Stimulated activated CD4-positive, alpha-beta T cell treated with anti-CD3 and anti-CD28 coated beads, Interleukin-1b, Interleukin-23, amount 100 ng/mL, for 24 hours (primary cell): ENCODE data around the gene SEPTIN5.

ENCODE experiments used
- DNase-seq, 4 experiments: peaks; one replicate each; pipeline ENCODE4 v3.0.0-alpha.2; 2020; ENCODE audit warnings: low read depth in 4 of 4, low spot score in 1 of 4

Gene SEPTIN5

GRCh38 chr22:19705181-19705934, 8.9 kb upstream of the SEPTIN5 start:
- DNase-seq: no peak

DNA sequence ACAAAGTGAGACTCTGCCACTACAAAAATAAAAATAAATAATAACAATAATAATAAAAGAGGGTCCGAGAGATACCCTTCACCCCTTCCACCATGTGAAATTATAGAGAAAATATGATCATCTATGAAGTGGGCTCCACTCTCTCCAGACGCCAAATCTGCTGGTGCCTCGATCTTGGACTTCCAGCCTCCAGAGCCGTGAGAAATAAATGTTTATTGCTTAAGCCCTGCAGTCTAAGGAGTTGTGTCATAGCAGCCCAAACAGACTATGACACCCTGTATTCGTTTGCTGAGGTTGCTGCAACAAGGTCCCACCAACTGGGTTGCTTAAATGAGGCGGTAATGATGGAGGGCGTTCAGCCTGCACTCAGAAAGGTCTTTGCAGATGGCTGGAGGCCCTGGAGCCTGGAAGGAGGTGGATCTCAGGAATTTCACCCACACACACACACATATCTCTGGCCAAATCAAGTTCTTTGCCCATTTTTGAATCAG, 7.6 kb upstream of the SEPTIN5 start:
- DNase-seq: no peak

- no peak for DNase-seq
Observed at GRCh38 chr22:19707347-19708290, 6.7 kb upstream of the SEPTIN5 start.

- DNase-seq: no peak
Observed at GRCh38 chr22:19708321-19709011, 5.8 kb upstream of the SEPTIN5 start.

DNA sequence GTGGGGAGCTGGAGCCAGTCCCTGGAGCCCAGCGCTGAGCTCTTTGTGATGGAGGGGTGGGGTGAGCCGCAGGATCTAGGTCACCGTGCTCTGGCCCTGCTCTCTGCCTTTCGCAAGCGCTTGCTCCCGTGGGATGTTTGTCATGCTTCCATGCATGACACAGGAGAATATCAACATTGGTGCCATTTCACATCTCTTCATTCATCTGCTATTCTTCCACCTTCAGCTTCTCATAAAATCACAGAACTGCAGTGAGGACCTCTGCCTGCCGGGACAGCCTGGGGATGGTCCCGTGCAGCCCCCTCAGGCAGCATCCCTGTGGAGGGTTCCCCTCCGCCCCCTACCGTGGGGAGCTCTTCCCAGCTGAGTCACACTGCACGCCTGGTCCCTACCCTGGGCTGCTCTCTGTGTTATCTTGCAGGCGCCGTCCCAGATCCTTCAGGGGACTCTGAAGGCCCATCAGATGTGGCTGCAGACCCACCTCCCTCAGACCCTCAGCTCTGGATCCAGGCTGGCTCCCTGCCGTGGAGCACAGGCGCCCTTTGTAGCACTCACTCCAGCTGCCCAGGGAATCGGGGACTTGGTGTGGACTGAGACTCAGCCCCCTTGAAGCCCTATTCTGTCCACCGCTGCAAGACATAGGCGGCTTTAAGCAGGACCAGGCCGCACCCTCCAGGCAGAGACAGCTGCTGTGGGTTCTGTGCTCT, 5.1 kb upstream of the SEPTIN5 start:
- no peak for DNase-seq

DNA sequence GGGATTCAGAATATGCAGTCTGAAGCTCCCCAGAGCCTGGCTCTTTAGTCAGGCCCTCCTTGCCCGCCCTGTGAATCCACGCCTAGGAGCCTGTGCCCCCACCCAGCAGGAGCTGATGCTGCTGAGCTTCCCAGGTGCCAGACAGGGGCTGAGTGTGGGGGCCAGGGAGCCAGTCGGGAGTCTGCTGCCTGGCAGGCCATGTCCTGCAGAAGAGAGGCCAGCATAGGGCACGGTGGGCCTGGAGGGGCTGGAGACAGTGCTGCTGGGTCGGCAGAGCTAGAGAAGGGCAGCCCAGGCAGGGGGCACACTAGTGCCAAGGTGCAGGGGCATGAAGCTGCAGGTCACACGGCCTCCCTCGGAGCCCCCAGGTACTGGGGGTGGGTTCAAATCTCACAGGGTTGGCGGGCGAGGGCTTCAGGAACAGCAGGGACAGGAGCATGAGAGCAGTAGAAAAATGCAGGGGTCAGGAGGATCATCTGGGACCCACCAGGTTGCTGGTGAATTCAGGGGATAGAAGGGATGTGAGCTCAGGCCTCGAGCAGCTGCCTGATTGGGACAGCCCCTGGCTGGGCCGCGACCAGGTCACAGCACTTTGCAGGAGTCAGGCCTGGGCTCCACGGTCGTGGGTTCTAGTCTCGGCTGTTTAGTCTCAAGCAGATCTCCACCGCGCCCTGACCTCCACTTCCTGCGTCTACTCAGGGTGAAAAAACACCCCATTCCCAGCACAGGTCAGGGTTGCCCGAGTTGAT, 4.1 kb upstream of the SEPTIN5 start:
- no peak for DNase-seq

- DNase-seq: no peak
Observed at GRCh38 chr22:19710769-19711106, 3.6 kb upstream of the SEPTIN5 start.

DNA sequence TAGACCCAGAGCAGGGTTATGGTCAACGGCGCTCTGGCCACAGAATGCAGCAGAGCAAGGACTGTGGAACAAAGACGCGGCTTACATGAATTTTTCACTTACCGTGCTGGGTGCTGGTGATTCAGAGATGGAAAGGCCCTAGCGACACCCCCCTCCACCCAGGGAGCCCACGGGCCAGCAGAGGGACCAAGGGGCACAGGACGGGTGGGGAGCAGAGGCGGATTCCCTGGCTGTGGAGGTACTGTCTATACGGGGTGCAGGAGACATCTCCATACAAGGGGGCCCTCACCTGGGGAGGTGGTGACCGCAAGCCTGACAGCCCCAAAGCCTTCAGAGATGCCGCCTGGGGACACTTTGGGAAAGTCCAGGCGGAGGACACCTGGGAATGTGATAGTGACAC, 1.1 kb upstream of the SEPTIN5 start:
- no peak for DNase-seq

DNA sequence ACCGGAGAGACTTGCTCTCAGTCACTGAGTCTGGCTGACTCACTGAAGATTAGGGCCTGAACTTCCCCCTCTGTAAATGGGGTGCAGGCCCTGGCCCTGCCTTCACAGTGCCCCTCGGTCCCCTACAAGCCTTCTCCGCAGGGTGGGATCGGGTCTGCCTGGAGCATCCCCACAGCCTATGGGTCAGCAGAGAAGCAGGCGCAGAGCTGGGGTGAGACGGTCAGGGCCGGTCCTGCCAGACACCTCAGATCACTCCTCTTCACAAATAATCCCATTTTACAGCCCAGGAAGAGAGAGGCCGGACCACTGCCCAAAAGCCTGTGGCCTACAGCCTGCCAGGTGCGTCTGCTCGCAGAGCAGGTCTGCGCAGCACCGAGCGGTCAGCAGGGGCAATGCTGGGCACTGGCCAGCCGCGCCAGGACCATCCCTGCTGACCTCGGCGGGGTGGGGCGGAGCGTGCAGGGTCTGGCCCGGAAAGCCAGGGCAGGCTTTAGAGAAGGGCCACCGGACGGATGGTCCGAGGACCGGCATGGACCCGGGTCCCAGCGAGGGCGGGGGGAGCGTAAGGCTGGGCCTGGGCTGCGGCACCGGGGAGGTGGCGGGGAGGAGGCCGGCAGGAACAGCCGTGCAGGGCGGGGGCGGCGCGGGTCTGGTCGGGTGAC, 522 bp upstream of the SEPTIN5 start:
- no peak for DNase-seq

GRCh38 chr22:19715188-19715930, 1.1 kb downstream of the SEPTIN5 start:
- no peak for DNase-seq

GRCh38 chr22:19716041-19716828, 1.9 kb downstream of the SEPTIN5 start:
- DNase-seq: no peak

- no peak for DNase-seq
Observed at GRCh38 chr22:19716829-19717105, 2.5 kb downstream of the SEPTIN5 start.

GRCh38 chr22:19717181-19717580, 2.9 kb downstream of the SEPTIN5 start:
- no peak for DNase-seq

DNA sequence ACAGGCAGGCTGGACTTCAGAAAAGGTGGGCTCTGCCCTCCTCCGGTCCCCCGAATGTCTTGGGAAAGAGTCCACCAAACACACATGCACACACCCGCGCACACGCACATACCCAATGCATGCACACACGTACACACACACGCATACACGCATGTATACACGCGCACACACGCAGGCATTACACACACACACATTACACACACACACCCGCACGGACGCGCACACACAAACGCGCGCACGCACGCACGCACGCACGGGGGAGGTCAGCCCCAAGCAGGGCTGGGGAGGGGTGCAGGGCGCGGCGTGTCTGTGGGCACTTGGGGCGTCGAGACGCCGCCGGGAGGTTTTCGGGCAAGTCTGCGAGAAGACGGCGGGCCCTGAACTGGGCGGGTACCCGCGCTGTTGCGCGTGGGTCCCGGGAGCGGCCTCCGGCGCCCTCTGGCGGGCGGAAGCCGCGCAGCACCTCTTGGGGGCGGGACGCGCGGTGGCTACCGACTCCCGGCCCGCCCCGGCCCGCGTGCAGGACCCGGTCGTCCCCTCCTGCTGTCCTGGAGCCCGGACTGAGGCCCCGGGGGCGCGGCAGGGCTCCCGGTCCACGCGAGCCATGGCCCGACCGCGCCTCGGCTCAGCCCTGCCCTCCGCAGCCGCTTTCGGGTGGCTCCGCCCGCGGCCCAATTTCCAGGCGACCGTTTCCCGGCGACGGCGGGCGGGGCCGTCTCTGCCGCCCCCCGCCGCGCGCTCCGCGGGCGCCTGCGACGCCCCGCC, 3.6 kb downstream of the SEPTIN5 start:
- DNase-seq: peak; percentile 54 to 69 (median 64)

GRCh38 chr22:19718456-19719049, 4.2 kb downstream of the SEPTIN5 start:
- no peak for DNase-seq

DNA sequence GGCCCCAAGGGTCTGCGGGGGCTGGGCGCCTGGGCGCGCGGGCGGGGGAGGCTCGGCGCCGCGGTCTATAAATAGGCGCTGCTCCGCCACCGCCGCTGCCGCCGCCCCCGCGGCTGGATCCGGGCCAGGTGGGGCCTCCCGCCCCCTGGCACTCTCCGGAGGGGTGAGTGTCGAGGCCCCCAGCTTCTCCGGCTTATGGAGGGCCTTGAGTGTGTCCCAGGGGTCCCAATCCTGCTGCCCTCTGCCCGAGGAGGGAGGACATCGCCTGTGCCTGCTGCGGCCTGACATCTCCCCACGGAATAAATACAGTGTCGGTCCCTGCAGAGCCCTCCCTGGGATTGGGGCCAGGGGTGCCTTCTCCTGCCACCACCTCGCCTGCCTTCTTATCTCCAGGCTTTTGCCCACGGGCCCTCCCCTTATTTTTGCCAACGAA, 4.8 kb downstream of the SEPTIN5 start:
- DNase-seq: no peak

GRCh38 chr22:19719488-19720021, 5.3 kb downstream of the SEPTIN5 start:
- no peak for DNase-seq
